GM19438 (cell line): ENCODE measurements around the gene NME7.
A peak's percentile ranks its signal among the peaks of the same experiment; 100 is the strongest.
"Not testable (repeated sequence)": the region's sequence is repeated elsewhere in the genome, so short reads cannot be mapped to it uniquely, and the experiment has no call there.

ENCODE experiments used
- ATAC-seq: cut with Tn5 transposase; IDR thresholded peaks from one replicate; pipeline ENCODE4 v1.9.1; 2021; ENCODE audit warnings: low read depth; ENCODE audit not compliant: unreplicated experiment

The NME7 gene

DNA sequence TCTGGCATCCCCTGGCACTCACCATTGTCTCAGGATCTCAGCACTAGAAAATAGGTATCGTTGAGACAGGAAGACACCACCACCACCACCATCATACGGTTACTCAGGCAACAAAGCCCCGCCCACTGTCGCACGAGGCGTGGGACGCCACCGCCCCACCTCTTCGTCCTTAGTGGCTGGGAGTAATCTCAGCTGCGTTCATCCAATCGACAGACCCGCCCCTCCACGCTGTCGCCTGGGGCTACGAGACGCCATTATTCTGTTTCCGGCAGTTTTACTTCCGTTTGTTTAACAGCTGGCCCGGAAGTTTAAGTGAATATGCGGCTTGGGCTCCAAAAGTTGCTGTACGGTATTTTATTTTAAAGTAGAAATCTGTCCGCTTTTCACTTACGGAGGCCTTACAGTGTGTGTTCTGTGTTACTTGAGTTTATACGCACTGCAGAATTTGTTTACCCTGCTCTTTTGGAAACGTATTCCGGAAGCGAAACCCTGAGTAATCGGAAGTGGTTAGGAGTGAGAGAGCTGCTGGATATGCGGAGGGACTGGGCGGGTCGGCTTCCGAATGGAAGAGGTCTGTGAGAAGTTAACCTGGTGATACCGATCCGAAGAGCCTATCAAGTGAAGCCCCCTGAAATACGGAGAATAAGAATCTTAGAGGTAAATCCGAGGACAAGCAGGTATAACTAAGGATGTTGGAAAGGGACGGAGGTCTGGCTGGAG, at the start of gene NME7, which contains the start of gene BLZF1:
Gene NME7 (minus strand): TSS at position 112 of the 720 bp plus-strand sequence. CDS start 87 bp downstream, at position 25.
Gene BLZF1 (plus strand): TSS at position 510 of the 720 bp plus-strand sequence. CDS start 1,328 bp downstream, outside the sequence.
- ATAC-seq: peak; percentile 97

DNA sequence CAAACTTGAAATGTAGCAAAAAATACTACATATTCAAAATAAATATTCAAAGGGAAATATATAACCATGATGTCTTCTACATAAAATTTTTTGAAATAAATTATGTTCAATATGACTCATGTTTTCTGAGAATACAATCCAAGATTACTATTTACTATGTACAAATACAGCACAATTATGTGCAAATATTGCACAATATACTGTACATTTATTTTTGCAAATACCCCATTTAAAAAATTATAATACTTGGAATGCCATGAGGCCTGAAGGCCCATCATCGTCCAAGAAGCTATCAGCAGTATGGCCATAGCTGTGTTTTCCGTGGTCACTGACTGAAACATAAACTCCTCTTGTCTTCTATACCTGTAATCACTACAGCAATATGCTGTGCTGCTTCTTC, 47.4 kb upstream of the NME7 start:
- ATAC-seq: no peak

DNA sequence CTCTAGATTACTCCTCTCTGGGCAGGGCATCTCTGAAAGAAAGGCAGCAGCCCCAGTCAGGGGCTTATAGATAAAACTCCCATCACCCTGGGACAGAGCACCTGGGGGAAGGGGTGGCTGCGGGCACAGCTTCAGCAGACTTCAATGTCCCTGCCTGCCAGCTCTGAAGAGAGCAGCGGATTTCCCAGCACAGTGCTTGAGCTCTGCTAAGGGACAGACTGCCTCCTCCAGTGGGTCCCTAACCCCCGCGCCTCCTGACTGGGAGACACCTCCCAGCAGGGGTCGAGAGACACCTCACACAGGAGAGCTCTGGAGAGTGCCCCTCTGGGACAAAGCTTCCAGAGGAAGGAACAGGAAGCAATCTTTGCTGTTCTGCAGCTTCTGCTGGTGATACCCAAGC, 40.7 kb upstream of the NME7 start:
- ATAC-seq: not testable (repeated sequence)

DNA sequence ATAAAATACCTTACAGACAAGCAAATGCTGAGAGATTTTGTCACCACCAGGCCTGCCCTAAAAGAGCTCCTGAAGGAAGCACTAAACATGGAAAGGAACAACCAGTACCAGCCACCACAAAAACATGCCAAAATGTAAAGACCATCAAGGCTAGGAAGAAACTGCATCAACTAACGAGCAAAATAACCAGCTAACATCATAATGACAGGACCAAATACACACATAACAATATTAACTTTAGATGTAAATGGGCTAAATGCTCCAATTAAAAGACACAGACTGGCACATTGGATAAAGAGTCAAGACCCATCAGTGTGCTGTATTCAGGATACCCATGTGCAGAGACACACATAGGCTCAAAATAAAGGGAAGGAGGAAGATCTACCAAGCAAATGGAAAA, 35.0 kb upstream of the NME7 start:
- ATAC-seq: not testable (repeated sequence)

DNA sequence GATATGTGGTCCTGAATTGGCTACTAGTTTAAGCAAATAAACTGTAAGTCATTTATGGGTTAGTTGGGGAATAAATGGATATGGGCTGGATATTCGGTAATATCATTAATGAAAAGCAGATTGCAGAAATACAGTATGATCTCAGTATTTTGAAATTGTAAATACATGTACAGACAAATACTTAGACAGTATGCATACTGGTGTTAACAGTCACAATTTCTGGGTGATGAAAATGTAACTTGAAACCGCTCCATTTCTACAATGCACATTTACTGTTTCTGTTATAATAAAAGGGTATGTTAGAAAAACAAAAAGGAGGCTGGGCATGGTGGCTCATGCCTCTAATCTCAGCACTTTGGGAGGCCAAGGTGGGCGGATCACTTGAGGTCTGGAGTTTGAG, 28.4 kb upstream of the NME7 start:
- no peak for ATAC-seq

- no peak for ATAC-seq
Observed at GRCh38 chr1:169392406-169392805, 24.8 kb upstream of the NME7 start.

GRCh38 chr1:169390303-169390702, 22.7 kb upstream of the NME7 start:
- ATAC-seq: no peak

GRCh38 chr1:169387399-169387798, 19.8 kb upstream of the NME7 start:
- no peak for ATAC-seq

GRCh38 chr1:169383449-169383848, 15.9 kb upstream of the NME7 start:
- no peak for ATAC-seq

GRCh38 chr1:169381162-169381561, 13.6 kb upstream of the NME7 start:
- ATAC-seq: no peak

DNA sequence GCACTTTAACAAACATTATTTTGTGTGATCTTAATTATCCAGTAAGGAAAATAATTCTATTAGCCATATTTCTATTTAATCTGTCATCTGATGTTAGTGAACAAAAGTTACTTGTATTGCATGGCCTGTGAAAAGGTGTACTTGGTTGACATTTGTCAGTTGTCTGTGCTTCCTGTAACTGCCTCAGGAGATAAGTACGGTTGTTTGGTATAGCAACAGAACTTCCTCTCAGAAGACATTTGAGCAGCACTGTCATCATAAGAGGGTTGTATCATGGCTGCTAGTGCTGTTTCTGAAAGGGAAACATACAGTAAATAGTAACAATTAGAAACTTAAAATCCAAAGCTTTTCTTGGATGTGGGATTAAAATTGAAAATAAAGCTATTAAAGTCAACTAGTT, 3.8 kb upstream of the NME7 start:
- ATAC-seq: no peak

- no peak for ATAC-seq
Observed at GRCh38 chr1:169368406-169368769, 791 bp upstream of the NME7 start.

DNA sequence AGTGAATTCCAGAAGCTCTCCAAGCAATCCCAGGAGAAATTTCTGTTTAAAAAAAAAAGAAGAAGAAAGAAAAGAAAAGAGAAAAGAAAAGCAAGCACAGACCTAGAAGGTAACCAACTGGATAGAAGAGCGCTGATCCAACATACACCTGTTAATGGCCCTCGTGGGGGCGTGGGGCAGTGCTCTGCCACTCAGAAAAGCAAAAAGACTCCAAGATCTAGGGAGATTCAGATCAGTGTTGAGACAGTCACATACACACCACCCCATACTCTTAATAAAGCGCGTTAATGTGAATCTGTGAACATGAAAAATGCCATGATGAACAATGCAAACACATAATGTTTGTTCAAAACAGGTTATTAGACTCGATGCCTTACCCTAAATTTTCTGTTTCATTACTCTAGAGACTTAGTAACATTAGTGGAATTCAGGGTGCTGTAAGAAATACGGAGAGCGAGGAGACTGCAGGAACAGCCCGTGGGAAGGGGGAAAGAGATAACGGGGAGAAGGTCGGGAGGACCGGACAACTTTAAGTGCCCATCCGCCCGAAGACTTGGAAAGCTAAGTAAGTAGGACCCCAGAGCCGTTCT, 406 bp downstream of the NME7 start:
- no peak for ATAC-seq

DNA sequence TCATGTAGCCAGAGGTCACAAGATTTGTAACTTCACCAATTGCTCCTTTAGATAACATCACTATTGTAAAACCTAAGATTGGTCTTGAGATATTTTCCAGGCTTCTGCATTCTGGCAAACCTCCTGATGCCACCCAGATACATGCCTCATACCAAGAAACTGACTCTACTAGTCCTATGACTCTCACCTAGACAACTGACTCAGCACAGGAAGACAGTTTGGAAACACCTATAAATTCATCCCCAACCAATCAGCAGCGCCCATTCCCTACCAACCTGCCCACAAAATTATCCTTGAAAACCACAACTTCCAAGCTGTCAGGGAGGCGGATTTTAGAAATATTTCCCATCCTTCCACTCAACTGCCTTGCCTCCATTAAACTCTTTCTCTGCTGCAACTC, 2.6 kb downstream of the NME7 start:
- ATAC-seq: no peak

DNA sequence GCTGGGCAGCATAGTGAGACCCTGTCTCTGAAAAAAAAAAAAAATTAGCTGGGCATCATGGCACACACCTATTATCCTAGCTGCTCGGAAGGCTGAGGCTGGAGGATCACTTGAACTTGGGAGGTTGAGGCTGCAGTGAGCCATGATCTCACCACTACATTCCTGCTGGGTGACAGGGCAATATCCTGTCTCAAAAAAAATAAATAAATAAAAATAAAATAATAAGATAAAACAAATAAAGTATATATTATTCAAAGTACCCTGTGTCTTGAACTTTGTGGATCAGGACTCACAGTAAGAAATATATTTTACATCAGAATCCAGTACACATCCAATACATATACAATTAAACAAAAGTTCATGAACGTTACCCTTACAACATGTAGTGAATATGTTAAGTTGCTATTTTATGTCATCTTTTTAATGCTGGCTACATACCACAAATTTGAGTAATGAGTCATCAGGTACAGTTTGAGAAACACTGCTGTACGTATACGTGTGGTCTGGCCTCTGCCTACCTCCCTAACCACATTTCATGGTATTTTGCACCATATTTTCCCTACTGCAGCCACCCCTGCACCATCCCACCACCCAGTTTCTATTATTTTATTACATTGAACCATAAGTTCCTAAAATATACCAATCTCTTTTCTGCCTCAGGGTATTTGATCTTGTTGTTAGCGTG, 4.4 kb downstream of the NME7 start:
- no peak for ATAC-seq

DNA sequence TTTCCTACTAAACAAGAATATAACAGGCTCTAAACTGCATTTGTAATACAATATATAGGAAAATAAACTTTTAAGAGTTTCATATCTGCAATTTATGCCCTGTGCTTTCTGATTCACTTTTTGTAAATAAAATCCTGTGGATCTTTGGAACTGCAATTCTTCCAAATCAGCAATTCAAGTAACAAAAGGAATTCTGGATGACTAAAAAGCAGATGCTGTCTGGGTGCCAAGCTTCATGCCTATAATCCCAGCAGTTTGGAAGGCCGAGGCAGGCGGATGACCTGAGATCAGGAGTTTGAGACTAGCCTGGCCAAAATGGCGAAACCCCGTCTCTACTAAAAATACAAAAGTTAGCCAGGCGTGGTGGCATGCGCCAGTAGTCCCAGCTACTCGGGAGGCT, 6.3 kb downstream of the NME7 start:
- ATAC-seq: no peak

GRCh38 chr1:169360415-169360814, 7.2 kb downstream of the NME7 start:
- ATAC-seq: no peak

DNA sequence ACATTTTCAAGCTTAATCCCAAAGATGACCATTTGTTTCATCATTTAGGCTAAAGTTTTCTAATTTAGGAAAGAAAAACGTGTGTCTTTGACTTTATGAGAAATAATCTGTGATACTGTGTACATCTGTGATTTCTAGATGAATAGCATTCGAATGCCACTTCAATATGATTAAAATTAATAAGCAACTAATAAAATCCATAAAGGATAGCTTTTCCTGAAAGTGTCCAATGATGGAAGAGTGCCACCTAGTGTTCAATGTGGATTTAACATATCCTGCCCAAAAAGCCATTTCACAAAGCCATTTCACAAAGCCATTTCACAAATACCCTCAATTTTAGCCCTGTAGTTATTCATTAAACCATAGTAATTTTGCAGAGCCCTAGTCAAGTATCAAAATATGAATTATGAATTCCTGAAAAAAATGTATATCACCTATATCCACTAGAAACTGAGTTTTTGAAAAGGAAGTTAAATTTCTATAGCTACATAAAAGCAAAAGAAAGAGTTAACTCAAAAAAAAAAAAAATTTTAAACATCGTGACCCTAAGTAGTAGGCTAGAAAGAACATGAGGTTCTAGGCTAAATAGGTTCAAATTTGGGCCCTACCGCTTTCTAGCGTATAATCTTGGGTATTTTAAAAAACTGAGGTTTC, 19.1 kb downstream of the NME7 start:
- ATAC-seq: no peak

DNA sequence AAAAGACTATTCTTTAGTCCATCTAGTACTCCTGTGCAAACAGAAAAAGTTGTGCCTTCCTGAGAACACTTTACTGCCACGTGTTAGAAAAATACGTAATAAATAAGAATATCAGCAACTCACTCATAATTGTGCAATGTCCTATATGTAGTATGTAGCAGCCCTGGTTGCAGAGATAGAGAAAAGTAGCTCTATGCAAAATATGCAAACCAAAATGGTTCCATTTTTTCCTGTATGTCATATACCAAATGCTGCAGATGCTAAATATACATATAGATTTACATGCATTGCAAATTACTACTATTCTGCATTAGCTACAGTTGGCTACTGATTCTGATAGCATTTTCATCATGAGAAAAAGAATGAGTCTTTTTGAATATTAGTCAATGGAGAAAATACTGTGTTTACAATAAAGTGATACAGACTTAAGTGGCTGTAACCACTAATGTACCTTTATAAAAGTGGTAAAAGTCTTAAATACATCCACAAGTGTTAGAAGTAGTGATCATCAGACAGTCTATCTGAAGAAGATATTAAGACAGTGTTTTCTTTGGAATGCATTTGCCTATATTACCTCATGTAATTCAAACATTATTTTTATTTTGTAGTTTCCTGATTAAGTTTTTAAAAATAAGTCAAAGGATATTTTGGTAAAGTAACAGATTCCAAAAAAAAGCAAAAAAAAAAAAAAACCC, 19.8 kb downstream of the NME7 start:
- no peak for ATAC-seq

GRCh38 chr1:169346036-169346589, 21.5 kb downstream of the NME7 start:
- ATAC-seq: no peak
